ENCODE measurements around the gene NABP2. TPM values are rescaled to one million over a fixed set of nuclear protein-coding genes. Genes with fewer than 3 reads are reported as not detected.

The NABP2 gene
- total RNA-seq: 10 to 100 TPM; 29.6 to 75.0 (median 42.8) TPM

- TF ChIP-seq POLR2A (IDR thresholded peaks at IDR 0.05): peak in 1 of 2 donors; percentile 25
- peak; percentile 94 to 96 (median 95) for TF ChIP-seq CTCF (IDR thresholded peaks at IDR 0.05 in 4 of 5, conservative IDR thresholded peaks at IDR 0.05 in 1 of 5)
- peak within 1 kb of the TSS; percentile 63 to 85 (median 79) for H3K4me3 ChIP-seq
- no peaks in the 10 kb centered on the region for H3K9me3 ChIP-seq
- peak within 1 kb of the TSS; percentile 96 to 100 (median 98) for H3K27ac ChIP-seq
- intact Hi-C loops (cut with DNase I; ENCODE audit: low total_unique reads) (loop anchor here (1.0 to 10.0 kb wide), 6 partner anchors 31 to 507 kb away; partner anchors contain the start of genes BLOC1S1, SPRYD4 and ZC3H10), in situ Hi-C loops (cut with MboI; ENCODE audit: low sequenced_read_pairs in 4 of 4) (loop anchor here in 1 of 4 donors (10.0 kb wide), 1 partner anchor 109 kb away; the partner anchor contains the start of genes RPL41 and ZC3H10)
- DNase-seq (peak; percentile 97 to 99), ATAC-seq (peak; percentile 79 to 84)
- peaks cover 34 to 45% of the 10 kb centered on the region in 2 donors for H3K4me1 ChIP-seq
- no peaks in the 10 kb centered on the region for H3K27me3 ChIP-seq
- H3K36me3 ChIP-seq: peaks cover 0 to 11% of the 10 kb centered on the region in 2 donors
Measured at GRCh38 chr12:56224102-56224701, at the start of gene NABP2. Gene NABP2 (plus strand): TSS chr12:56224342. CDS start chr12:56224857, 515 bp downstream.

- in situ Hi-C loops (cut with MboI; ENCODE audit: low sequenced_read_pairs in 4 of 4): loop anchor here in 1 of 4 donors (25.0 kb wide), 1 partner anchor 284 kb away; the partner anchor contains the start of genes MIP and SPRYD4
- Histone ChIP-seq H3K9me3 (no peaks in the 10 kb centered on the region), H3K27ac (no peak overlapping the region), H3K4me3 (no peak overlapping the region), H3K27me3 (no peaks in the 10 kb centered on the region), H3K4me1 (no peaks in the 10 kb centered on the region), H3K36me3 (peaks cover 3 to 98% of the 10 kb centered on the region in 2 donors)
- intact Hi-C loops (cut with DNase I; ENCODE audit: low total_unique reads): no loop called here
- no peak for ATAC-seq
- TF ChIP-seq CTCF (IDR thresholded peaks at IDR 0.05 in 4 of 5, conservative IDR thresholded peaks at IDR 0.05 in 1 of 5): no peak
- no peak for TF ChIP-seq POLR2A (IDR thresholded peaks at IDR 0.05)
- DNase-seq: no peak
Measured at GRCh38 chr12:56178347-56178746, 45.8 kb upstream of the NABP2 start.

DNA sequence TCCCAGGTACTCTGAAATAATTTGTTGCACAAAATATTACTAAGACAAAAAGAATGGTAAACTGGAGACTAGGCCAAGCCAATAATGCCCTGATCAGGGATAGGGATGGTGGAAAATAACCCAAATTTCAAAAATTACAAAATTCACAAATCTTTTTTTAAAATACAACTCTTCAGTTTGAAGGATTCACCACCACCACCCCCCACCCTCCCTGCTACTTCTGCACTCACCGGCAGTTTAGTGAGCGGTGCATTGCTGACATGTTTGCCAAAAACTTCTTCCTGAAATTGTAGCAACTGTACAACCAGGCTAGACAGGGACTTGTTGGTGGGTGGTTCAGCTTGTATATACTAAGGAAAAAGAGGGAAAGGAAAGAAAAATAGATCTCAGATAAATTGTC, 37.2 kb upstream of the NABP2 start:
- intact Hi-C loops (cut with DNase I; ENCODE audit: low total_unique reads): no loop called here
- no peak for ATAC-seq

GRCh38 chr12:56188131-56188777, 35.9 kb upstream of the NABP2 start:
- in situ Hi-C loops (cut with MboI; ENCODE audit: low sequenced_read_pairs in 4 of 4): loop anchor here in 3 of 4 donors (5.0 to 25.0 kb wide), 3 partner anchors 61 to 274 kb away; partner anchors contain the start of genes ESYT1 (in 3 of the 3), MIP (in 1 of the 3) and SPRYD4 (in 1 of the 3)
- Histone ChIP-seq H3K4me1 (peaks cover 16 to 28% of the 10 kb centered on the region in 2 donors), H3K4me3 (peak overlapping the region; percentile 76 to 90 (median 82)), H3K9me3 (no peaks in the 10 kb centered on the region), H3K27ac (peak overlapping the region; percentile 89 to 94 (median 94)), H3K27me3 (no peaks in the 10 kb centered on the region), H3K36me3 (peaks cover 2 to 29% of the 10 kb centered on the region in 2 donors)
- ATAC-seq (no peak), DNase-seq (no peak)
- intact Hi-C loops (cut with DNase I; ENCODE audit: low total_unique reads): loop anchor here (2.0 kb wide), 1 partner anchor 29 kb away; the partner anchor contains the start of gene MYL6
- no peak for TF ChIP-seq POLR2A (IDR thresholded peaks at IDR 0.05)
- no peak for TF ChIP-seq CTCF (IDR thresholded peaks at IDR 0.05 in 4 of 5, conservative IDR thresholded peaks at IDR 0.05 in 1 of 5)

More for the DNA sequence above, 37.2 kb upstream of the NABP2 start:
- Histone ChIP-seq H3K9me3 (no peaks in the 10 kb centered on the region), H3K27ac (no peak overlapping the region), H3K4me1 (peaks cover 16 to 28% of the 10 kb centered on the region in 2 donors), H3K4me3 (no peak overlapping the region), H3K27me3 (no peaks in the 10 kb centered on the region), H3K36me3 (peaks cover 2 to 41% of the 10 kb centered on the region in 2 donors)
- TF ChIP-seq CTCF (IDR thresholded peaks at IDR 0.05 in 4 of 5, conservative IDR thresholded peaks at IDR 0.05 in 1 of 5) (no peak), POLR2A (IDR thresholded peaks at IDR 0.05) (no peak)
- DNase-seq: no peak
- in situ Hi-C loops (cut with MboI; ENCODE audit: low sequenced_read_pairs in 4 of 4): loop anchor here in 3 of 4 donors (5.0 to 25.0 kb wide), 3 partner anchors 60 to 275 kb away; partner anchors contain the start of genes ESYT1 (in 3 of the 3), MIP (in 1 of the 3) and SPRYD4 (in 1 of the 3)

Data from gastrocnemius medialis (tissue), 4 donors.